Muscle of arm (tissue), 14 donors: ENCODE data around the gene TMEM30A. TPM values are rescaled to one million over a fixed set of nuclear protein-coding genes. Genes with fewer than 3 reads are reported as not detected.

ENCODE experiments used
- DNase-seq: peaks from one replicate; pipeline ENCODE4 v3.0.0-alpha.2; 2013
- long read RNA-seq, 11 donors: transcript quantifications; one replicate each; lab custom pipeline, GENCODE V29; 2026
- polyA plus RNA-seq, 12 donors: library from polyadenylated mRNA; unstranded; fragments of 120-200 nt; gene quantifications; one replicate each; pipeline ENCODE4 v1.2.1, GENCODE V29; 2013; ENCODE audit not compliant: insufficient read length in 12 of 12

TMEM30A gene
- polyA plus RNA-seq = 10 to 100 TPM in 11 of 12 donors, not detected in 1; 54.9 to 92.5 (median 72.1) TPM
- long read RNA-seq, donor 1, full-length matches to known transcripts = 17 of 46 reads
- long read RNA-seq, donor 1, partial matches to known transcripts = 29 of 46 reads
- long read RNA-seq, donor 1, other reads (novel, unspliced or antisense) = 0 of 46 reads
- long read RNA-seq, donor 2, full-length matches to known transcripts = 30 of 30 reads
- long read RNA-seq, donor 2, partial matches to known transcripts = 0 of 30 reads
- long read RNA-seq, donor 2, other reads (novel, unspliced or antisense) = 0 of 30 reads
- long read RNA-seq, donor 3, full-length matches to known transcripts = 10 of 35 reads
- long read RNA-seq, donor 3, partial matches to known transcripts = 25 of 35 reads
- long read RNA-seq, donor 3, other reads (novel, unspliced or antisense) = 0 of 35 reads
- long read RNA-seq, donor 4, full-length matches to known transcripts = 5 of 5 reads
- long read RNA-seq, donor 4, partial matches to known transcripts = 0 of 5 reads
- long read RNA-seq, donor 4, other reads (novel, unspliced or antisense) = 0 of 5 reads
- long read RNA-seq, donor 5, full-length matches to known transcripts = 33 of 40 reads
- long read RNA-seq, donor 5, partial matches to known transcripts = 7 of 40 reads
- long read RNA-seq, donor 5, other reads (novel, unspliced or antisense) = 0 of 40 reads
- long read RNA-seq, donor 6, full-length matches to known transcripts = 8 of 15 reads
- long read RNA-seq, donor 6, partial matches to known transcripts = 7 of 15 reads
- long read RNA-seq, donor 6, other reads (novel, unspliced or antisense) = 0 of 15 reads
- long read RNA-seq, donor 7, full-length matches to known transcripts = 8 of 13 reads
- long read RNA-seq, donor 7, partial matches to known transcripts = 5 of 13 reads
- long read RNA-seq, donor 7, other reads (novel, unspliced or antisense) = 0 of 13 reads
- long read RNA-seq, donor 8, full-length matches to known transcripts = 30 of 39 reads
- long read RNA-seq, donor 8, partial matches to known transcripts = 9 of 39 reads
- long read RNA-seq, donor 8, other reads (novel, unspliced or antisense) = 0 of 39 reads
- long read RNA-seq, donor 9, full-length matches to known transcripts = 11 of 21 reads
- long read RNA-seq, donor 9, partial matches to known transcripts = 10 of 21 reads
- long read RNA-seq, donor 9, other reads (novel, unspliced or antisense) = 0 of 21 reads
- long read RNA-seq, donor 10, full-length matches to known transcripts = 24 of 31 reads
- long read RNA-seq, donor 10, partial matches to known transcripts = 7 of 31 reads
- long read RNA-seq, donor 10, other reads (novel, unspliced or antisense) = 0 of 31 reads
- long read RNA-seq, donor 11, full-length matches to known transcripts = 22 of 29 reads
- long read RNA-seq, donor 11, partial matches to known transcripts = 7 of 29 reads
- long read RNA-seq, donor 11, other reads (novel, unspliced or antisense) = 0 of 29 reads

DNA sequence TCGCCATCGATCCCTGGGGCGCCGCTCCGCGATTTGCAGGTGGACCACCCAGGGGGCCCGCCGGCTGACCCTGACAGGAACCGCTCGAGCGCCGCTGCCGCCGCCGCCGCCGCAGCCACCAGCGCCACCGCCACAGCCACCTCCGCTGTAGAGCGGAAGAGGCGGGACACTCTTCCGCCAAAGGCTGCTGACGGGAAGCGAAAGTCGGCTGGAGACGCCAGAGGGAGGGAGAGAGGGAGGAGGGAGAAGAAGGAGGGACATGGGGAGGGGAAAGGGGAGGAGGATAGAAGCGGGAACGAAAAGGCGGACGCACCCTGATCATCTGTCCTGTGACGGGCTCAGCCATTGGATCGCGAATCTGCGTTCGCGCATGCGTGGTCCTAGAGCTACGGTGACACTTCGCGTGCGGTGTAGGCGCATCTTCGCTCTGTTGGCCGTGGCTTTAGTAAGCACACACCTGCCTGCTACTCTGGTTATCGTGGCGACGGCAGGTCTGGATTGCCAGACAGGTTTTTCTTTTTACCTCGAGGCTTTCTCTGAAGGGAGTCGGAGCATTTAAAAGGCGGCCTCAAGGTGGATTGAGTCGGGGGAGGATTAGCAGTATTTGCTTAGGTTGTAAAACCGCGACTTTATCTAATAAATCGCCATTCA, at the start of gene TMEM30A:
TMEM30A (minus strand) TSS at position 161 of the 651 bp plus-strand sequence; CDS start at position 7, 154 bp downstream.
- peak; percentile 99 for DNase-seq

DNA sequence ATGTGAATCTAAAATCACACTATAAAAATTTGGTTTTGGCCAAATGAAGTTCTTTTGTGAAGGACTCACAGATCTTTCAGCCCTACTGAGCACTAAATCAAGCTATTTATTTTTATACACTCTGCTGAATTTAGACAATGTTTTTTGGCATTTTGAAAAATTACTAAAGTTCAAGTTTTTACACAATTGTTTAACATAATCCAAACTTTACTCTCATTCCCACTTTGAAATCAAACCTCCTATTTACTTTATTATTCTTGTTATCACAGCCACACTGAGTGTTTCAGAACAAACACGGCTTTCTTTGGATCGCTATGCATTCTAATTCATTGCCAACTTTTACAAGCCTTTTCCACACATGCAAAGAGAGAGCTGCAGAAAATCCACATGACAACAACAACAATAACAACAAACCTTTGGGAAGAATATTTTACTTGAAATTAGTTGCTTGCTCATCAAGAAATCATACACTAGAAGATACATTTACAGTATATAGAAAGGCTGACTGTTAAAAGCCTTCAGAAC, 49.1 kb upstream of the TMEM30A start:
- no peak for DNase-seq

DNA sequence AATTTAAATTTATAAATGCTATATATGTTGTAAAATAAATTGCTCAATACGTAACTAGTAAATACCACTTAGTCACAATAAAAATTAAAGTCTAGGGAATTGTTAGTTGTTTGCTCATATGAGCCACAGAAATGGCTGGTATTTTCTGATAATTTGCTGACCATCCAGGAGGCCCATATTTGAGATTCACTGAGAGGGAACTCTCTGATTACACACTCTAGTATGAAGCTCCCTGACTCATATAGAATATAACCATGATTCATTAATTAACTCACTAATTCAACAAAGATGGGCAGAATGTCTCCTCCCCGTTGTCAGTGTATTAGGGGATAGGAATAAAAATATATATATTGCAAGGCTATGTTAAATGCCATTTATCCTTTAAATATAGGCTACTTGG, 46.6 kb upstream of the TMEM30A start:
- DNase-seq = no peak

DNA sequence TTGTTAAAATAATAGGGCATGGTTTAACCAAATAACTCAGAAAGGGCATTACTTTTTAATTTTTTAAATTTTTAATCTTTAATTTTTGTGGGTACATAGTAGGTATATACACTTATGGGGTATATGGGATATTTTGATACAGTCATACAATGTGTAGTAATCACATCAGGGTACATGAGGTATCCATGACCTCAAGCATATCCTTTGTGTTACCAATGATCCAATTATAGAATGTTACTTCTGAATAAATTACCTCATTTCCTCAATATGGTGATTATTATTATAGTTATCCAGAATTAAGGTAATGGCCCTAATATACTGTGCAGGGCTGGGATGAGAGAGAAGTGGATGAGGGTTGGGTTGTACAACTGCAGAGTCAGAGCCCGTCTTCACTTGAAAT, 45.1 kb upstream of the TMEM30A start:
- no peak for DNase-seq

DNA sequence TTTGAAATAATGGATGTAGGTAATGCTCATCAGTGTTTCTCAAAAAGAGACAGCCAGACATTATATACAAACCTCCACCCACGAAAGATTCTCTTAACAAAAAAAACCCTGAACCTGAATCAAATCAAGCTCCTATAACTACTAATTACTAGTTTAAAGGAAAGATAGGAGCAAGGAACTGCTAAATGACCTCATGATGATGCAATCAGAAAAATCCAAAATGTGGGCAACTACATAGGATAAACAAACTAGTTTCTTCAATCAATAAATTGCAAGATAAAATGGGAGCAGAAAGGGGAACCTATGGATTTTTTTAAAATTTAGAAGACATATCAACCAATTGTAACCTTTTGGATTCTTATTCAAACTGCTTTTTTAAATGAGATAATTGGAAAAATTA, 43.2 kb upstream of the TMEM30A start:
- no peak for DNase-seq

DNA sequence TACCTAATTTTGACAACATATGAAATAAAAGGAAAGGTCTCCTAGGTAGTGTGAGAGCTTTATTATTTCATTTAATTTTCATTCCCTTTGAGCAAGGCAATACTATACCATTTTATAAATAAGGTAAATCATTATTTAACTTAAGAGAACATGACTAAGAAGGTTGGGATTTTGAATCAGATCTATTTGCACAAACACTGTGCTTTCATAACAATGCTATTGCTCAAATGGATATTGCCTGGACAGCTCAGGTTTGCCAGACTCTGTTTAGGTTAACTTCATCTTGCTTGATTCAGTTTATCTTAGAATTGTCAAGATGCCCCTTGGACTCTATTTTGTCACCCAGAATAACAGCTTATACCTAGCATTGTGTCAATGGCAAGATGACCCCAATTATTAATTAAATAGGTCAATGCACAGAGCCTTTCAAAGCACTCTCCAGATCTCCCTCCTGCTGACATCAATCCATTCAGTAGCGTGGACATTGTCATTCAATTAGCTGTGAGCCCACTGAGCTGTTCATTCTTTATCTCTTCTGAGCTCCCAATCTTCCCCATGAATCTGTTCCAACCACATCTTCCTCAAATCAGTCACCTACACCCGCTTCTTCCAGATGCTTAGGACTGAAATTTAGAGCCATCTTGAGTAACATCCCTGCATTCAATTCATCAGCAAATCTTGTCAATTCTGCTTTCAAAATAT, 42.1 kb upstream of the TMEM30A start:
- DNase-seq = no peak

DNA sequence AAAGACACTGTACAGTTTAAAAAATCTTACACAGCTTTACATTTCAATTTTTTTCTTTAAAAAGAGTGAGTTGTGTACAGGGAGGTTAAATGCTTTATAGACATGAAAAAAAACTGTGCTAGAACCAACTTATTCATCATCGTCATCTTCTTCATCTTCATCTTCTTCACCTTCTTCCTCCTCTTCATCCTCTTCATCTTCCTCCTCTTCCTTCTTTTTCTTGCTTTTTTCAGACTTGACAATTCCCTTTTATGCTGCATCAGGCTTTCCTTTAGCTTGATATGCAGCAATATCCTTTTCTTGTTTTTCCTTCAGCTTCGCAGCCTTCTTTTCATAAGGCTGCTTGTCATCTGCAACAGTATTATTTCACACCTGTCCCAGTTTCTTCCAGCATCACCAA, 34.3 kb upstream of the TMEM30A start:
- no peak for DNase-seq

DNA sequence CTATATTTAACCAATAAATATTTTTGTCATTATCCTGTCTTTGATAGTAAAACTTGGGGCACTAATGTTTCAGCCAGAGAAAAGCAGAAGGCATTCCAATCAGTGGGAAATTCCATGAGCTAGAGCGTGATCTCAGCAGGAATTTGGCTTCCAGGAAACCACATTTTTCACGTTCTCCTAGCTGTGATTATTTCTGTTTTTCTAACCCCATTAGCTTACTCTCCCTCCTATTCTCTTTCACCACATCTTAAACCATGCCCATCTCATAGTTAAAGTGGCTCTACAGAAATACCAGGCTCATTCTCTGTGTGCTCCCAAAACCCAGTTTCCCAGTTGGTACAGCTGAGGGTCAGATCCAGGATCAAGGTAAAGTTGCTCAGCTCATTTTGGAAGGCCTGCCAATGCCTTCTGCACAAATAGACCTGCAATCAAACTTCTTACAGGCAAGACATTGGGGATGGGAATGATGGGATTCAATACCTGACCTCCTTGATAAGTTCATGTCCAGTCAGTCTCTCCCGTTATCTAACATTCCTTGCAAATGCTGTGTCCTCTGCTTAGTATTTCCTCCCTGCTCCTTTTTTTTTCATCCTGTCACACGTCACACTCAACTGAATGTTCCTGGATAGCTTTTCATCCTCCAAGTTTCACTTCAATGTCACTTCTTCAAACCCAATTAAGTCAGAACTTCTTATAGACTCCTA, 33.1 kb upstream of the TMEM30A start:
- DNase-seq = no peak

DNA sequence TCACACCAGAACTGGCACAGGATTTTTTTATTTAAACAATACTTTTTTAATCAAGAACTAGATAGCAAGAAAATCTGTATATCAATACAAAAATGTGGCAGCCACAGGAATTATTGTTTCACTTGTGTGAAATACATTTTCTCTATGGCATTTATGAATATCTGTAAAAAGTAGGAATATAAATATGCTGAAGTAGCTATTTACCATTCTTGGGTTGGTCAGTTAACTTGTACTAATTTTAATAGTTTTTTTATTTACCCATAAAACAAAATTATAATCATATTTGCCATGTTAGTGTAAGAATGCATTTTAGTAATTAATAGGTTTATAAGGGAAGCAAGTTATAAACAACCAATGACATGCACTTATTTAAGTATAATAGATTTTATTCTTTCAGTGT, 31.4 kb upstream of the TMEM30A start:
- no peak for DNase-seq

DNA sequence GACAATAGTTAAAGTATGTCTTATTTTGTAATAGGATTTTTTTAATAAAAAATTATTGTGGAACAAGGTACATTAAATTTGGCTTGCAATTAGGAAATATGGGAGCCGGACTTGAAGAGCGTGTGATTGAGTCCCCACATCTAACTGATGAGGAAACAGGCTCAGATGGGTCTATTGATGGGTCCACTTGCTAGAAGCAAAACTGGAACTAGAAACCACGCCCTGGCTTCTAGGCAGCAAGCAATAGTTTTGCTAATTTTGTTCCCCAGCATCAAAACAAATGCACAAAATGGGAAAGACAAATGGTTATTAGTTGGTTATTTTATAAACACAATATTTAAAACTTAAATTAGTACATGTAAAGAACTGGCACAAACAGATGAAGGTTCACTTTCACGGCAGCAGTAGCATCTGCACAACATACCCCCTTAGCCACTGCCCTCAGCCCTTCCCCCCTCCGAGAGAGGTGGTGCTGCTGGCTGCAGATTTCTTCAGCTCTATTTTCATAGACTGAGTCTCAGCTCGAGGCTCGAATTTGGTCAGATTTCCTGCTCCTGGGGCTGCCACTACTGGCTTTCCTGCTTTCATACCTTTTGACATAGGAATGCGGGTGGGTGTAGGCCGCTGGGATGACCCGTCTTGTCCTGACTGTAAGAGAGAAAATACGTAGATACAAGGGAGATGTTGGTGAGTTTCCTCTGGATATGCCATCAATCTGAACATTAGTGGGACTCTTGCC, 23.8 kb upstream of the TMEM30A start:
- DNase-seq = no peak

DNA sequence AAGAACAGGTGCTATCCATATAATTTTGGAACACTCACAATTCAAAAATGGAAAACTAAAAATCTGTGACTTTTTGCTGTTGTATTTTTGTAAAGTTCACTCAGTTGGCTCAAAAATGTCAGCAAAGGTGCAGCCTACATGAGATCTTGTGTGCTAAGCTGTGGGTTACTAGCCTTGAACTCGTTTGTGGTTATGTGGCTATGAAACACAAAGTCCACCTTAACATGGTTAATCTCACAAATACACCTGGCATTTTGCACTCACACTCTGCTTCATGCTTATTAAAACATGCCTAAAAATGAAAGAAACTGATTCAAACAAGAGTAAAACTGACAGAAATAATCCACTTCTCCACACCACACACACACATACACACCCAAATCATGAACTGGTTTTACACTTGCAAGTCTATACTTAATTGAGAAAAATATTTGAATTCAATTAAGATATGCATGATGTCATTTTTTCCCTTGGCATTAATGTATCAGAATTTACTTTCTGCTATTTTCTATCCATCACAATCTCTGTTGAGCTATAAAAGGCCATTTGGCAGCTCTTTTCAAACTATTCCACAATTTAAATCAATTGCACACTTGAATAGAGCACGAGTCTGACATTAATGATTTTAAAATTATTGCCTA, 22.9 kb upstream of the TMEM30A start:
- no peak for DNase-seq

DNA sequence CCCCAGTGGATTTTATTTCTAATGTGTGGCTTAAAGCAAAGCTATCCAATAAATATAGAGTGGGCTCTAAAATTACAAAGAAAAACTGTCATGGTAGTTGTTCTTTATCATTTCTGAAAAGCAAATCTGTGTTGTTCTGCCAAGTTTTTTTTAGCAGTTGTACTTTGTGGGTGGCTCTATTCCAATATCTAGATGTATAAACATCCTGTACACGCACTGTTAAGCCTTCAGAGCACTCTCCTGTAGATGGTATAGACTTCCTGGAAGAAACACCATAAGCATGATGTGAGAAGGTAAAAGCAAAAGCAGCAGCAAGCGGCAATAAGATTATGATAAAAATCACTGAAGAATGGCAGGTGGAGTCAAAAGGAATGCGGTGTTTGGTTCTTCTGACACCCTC, 21.5 kb upstream of the TMEM30A start:
- DNase-seq = no peak

DNA sequence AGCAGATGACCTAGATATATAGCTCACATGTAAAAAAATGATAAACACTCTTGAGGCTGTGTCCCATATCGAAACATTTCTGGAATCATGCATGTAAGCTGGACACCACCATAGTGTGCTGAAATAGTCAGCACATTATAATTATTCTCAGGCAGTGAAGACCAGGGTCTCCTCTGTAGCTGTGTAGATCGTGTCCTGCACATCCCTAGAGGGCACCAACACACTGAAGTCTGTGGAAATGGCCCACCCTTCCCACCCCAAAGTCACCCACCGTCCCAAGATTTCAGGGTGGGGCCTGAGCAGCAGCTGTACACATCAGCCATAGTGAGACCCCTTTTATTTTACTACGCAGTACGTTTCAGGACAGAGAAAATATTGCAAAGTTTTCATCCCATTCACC, 21.0 kb upstream of the TMEM30A start:
- DNase-seq = no peak

DNA sequence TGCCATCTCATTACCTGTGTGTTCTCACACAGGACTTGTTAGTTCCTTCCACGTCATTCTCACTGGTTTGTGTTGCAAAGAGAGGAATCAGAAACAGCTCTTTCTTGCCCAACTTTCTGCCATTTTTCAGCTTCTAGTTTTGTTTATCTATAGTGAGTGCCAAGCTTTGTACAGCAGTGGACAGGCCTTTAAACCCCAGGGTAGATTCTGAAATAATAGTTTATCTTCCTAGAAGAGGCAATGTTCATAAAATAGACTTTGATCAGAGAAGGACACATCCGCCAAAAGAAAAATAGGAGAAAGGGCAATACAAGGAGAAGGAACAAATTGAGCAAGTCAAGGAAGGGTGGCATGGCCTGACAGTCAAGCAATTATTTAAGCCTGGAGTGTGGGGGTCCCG, 17.7 kb upstream of the TMEM30A start:
- no peak for DNase-seq

DNA sequence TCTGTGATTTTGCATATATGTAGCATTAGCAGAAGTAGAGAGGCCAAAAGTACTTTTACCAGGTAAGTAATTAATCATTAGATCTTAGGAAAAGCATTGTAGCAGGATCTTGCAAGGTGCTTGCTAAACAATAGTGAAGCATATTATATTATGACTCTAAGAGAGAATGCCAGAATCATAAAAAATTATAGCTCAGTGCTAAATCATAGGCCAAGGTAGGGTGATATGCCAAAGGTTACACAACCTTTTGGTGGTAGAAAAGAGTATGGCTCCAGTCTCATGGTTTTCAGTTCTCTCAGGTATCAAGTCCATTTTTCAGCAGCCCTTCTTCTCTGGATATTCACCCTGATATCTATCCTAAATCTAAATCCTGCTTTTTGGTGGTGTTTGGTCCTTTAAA, 16.9 kb upstream of the TMEM30A start:
- DNase-seq = no peak

DNA sequence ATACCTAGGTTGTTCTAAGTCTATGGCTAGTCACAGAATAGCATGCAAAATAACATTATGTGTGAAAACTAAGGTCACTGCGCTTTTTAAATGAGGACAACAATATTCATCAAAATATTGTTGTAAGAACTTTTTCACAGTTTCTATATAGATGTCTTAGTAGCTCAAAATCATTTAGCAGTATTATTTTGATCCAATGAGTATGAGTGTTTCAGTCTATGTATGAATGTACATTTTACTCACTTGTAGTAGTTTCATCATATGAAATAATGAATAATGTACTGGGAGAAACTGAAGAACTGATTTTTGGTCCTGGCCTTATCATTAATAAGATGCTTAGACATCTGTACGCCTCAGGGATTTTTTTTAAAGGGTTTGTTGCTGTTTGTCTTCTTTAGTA, 16.5 kb upstream of the TMEM30A start:
- no peak for DNase-seq

DNA sequence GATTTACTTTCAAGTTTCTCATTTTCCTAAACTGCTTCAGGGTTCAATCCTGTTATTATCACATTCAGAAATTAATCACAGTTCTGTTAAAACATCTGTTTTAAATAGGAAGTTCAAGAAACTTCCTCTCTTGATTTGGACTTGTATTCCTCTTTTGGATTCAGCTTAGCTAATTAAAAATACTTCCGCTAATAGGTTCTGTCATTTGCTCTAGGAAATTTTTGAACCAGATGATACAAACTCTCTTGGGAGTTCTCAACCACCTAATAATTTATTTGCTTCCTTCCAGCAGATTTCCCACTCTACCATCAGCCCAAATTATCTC, 15.9 kb upstream of the TMEM30A start:
- DNase-seq = no peak

DNA sequence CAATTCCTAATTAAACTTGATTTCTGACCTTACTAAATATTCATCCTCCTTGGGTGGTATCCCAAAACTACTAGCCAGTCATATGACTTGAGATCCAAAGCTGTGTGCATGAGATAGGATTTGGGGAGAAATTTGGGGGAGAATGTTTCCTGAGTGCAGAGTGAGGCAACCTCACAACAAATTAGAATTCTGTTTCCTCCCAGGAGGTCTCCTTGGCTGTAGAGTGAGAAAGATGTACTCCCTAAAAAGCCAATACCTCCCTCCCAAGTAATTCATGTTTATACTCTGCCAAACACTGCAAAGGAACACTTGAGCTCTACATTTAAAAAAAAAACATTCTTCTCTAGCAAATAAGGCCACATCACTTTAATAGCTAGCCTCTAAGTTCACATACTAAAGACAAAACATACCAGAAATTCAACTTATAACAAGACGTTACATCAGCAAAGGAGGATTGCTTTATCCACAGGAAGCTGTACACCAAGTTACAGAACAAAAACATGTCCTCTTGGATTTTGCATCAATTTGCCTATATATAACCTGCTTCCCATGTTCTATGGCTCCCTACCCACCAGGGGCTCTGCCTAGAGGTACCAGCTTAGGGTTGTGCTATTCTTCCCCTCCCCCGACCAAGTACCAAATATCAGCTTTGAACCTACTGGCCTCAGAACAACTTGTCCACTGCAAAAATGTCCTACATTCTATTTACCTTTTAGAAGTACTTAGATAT, 15.4 kb upstream of the TMEM30A start:
- peak; percentile 82 for DNase-seq
